Measurements from ENCODE around the gene FAM98C.

FAM98C gene

GRCh38 chr19:38457690-38458405, 55.0 kb downstream of the FAM98C start:
- DNase-seq (ENCODE audit: low read depth): no peak

Measured in GM04503 (cell line).